WERI-Rb-1 (cell line): ENCODE measurements around the gene CACNB1.

ENCODE experiments used
- DNase-seq: peaks from one replicate; pipeline ENCODE4 v3.0.0-alpha.2; 2020
- H3K27ac ChIP-seq: fragments of 250-450 bp; sonication (Bioruptor Pico); 2 replicates; pipeline ENCODE4 v1.5.1; 2020; ENCODE audit warnings: mild to moderate bottlenecking, moderate library complexity
- H3K27me3 ChIP-seq: fragments of 250-450 bp; sonication (Bioruptor Pico); 2 replicates; pipeline ENCODE4 v1.5.1; 2021; ENCODE audit warnings: mild to moderate bottlenecking, low read depth, moderate library complexity; ENCODE audit not compliant: insufficient read depth, severe bottlenecking
- H3K36me3 ChIP-seq: fragments of 250-450 bp; sonication (Bioruptor Pico); 2 replicates; pipeline ENCODE4 v1.5.1; 2020; ENCODE audit warnings: mild to moderate bottlenecking, moderate library complexity
- H3K4me3 ChIP-seq: 2 replicates; pipeline ENCODE4 v1.5.1; 2011; ENCODE audit warnings: low read depth, mild to moderate bottlenecking, control low read depth, low read length
- H3K9me3 ChIP-seq: fragments of 250-450 bp; sonication (Bioruptor Pico); 2 replicates; pipeline ENCODE4 v1.5.1; 2021; ENCODE audit warnings: mild to moderate bottlenecking, moderate library complexity; ENCODE audit not compliant: severe bottlenecking
- TF ChIP-seq, protein P1 (sequence below): IDR thresholded peaks from 2 replicates; pipeline ENCODE4 v1.5.1; 2011; ENCODE audit warnings: low read depth, mild to moderate bottlenecking, control low read depth, inconsistent platforms, low read length

The CACNB1 gene

DNA sequence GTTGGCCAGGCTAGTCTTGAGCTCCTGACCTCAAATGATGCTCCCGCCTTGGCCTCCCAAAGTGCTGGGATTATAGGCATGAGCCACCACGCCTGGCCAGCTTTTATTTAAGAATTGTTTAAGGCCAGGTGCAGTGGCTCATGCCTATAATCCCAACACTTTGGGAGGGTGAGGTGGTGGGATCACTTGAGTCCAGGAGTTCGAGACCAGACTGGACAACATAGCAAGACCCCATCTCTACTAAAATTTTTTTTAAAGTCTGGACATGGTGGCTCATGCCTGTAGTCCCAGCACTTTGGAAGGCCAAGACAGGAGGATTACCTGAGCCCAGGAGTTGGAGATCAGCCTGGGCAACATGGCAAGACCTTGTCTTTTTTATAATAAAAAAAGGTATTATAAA, 51.2 kb downstream of the CACNB1 start:
- TF ChIP-seq, protein P1, sequence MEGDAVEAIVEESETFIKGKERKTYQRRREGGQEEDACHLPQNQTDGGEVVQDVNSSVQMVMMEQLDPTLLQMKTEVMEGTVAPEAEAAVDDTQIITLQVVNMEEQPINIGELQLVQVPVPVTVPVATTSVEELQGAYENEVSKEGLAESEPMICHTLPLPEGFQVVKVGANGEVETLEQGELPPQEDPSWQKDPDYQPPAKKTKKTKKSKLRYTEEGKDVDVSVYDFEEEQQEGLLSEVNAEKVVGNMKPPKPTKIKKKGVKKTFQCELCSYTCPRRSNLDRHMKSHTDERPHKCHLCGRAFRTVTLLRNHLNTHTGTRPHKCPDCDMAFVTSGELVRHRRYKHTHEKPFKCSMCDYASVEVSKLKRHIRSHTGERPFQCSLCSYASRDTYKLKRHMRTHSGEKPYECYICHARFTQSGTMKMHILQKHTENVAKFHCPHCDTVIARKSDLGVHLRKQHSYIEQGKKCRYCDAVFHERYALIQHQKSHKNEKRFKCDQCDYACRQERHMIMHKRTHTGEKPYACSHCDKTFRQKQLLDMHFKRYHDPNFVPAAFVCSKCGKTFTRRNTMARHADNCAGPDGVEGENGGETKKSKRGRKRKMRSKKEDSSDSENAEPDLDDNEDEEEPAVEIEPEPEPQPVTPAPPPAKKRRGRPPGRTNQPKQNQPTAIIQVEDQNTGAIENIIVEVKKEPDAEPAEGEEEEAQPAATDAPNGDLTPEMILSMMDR = no peak
- Histone ChIP-seq H3K9me3 (peaks cover 4% of the 10 kb centered on the region), H3K4me3 (no peak overlapping the region), H3K27me3 (no peaks in the 10 kb centered on the region), H3K27ac (no peak overlapping the region), H3K36me3 (no peaks in the 10 kb centered on the region)
- DNase-seq = no peak

GRCh38 chr17:39145143-39145542, 52.3 kb downstream of the CACNB1 start:
- Histone ChIP-seq H3K27me3 (no peaks in the 10 kb centered on the region), H3K4me3 (no peak overlapping the region), H3K9me3 (peaks cover 4% of the 10 kb centered on the region), H3K27ac (no peak overlapping the region), H3K36me3 (no peaks in the 10 kb centered on the region)
- TF ChIP-seq, protein P1 = no peak
- DNase-seq = no peak

DNA sequence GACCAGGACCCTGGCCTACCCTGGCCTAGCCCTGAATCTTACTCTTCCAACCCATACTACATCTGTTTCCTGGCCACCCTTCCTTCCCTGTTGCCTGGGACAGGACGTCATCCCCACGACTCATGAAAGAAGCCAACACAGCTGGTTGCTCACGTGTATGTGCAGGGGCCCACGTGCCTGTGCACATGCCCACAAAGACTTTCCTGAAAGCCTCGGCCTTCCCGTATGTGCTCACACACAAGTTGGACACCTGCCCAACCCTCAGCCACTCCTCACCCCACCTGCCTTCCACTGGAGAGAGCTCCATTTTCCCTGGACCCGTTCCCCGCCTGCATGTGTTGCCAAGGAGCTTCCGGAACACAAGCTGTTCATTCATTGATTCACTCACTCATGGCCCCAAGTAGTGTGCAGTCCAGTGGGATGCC, 53.0 kb downstream of the CACNB1 start:
- no peaks in the 10 kb centered on the region for H3K36me3 ChIP-seq
- no peaks in the 10 kb centered on the region for H3K27me3 ChIP-seq
- H3K27ac ChIP-seq = no peak overlapping the region
- no peak for DNase-seq
- H3K4me3 ChIP-seq = no peak overlapping the region
- H3K9me3 ChIP-seq = peaks cover 4% of the 10 kb centered on the region
- TF ChIP-seq, protein P1 = no peak

DNA sequence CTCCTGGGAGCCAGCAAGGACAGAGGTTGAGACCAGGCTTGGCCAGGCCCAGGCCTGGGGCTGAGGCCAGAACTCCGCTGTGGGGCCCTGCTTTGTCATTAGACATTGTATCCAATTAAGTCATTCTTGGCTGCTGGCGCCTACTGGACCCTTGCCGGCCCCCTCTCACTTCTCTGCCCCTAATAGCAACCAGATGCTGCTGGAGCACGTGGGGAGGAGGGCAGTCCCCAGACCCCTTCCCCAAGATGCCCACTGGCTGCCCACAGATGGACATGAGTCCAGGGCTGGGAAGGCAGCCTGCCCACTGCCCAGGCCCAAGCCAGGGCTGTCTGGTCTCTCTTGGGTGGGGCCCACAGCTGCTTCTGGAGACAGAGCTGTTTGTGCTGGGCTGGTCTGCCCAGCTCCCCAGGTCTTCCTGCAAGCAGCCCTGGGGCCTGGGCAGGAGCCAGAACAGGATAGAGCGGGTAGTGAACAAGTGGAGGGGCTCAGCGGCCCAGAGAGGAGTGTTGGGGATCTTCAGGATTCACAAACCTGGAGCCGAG, 53.8 kb downstream of the CACNB1 start:
- no peaks in the 10 kb centered on the region for H3K36me3 ChIP-seq
- TF ChIP-seq, protein P1 = no peak
- no peaks in the 10 kb centered on the region for H3K27me3 ChIP-seq
- H3K27ac ChIP-seq = no peak overlapping the region
- H3K9me3 ChIP-seq = peaks cover 4% of the 10 kb centered on the region
- no peak for DNase-seq
- no peak overlapping the region for H3K4me3 ChIP-seq

GRCh38 chr17:39141915-39142664, 55.4 kb downstream of the CACNB1 start:
- Histone ChIP-seq H3K27ac (no peak overlapping the region), H3K36me3 (no peaks in the 10 kb centered on the region; the same call in 1 of the 2 replicates), H3K4me3 (no peak overlapping the region), H3K9me3 (peaks cover 4% of the 10 kb centered on the region), H3K27me3 (no peaks in the 10 kb centered on the region)
- DNase-seq = no peak
- TF ChIP-seq, protein P1 = no peak

- Histone ChIP-seq H3K4me3 (no peak overlapping the region), H3K27me3 (no peaks in the 10 kb centered on the region), H3K9me3 (peaks cover 4% of the 10 kb centered on the region), H3K36me3 (no peaks in the 10 kb centered on the region; the same call in 1 of the 2 replicates), H3K27ac (no peak overlapping the region)
- TF ChIP-seq, protein P1 = no peak
- DNase-seq = no peak
Measured at GRCh38 chr17:39141294-39141693, 56.2 kb downstream of the CACNB1 start.
